ENCODE data around the gene TAF12.
"Not testable (repeated sequence)": the region's sequence is repeated elsewhere in the genome, so short reads cannot be mapped to it uniquely, and the experiment has no call there.

Gene TAF12

GRCh38 chr1:28642847-28643635 is at the start of gene TAF12:
Gene TAF12 (minus strand): TSS chr1:28643067. CDS start chr1:28622081, 20,986 bp downstream.
- DNase-seq (ENCODE audit: low read depth): peak; percentile 91

- not testable (repeated sequence) for DNase-seq (ENCODE audit: low read depth)
Measured at GRCh38 chr1:28691627-28692026, 48.8 kb upstream of the TAF12 start.

GRCh38 chr1:28684937-28685336 is 42.1 kb upstream of the TAF12 start:
- no peak for DNase-seq (ENCODE audit: low read depth)

- DNase-seq (ENCODE audit: low read depth): no peak
Measured at GRCh38 chr1:28682840-28683239, 40.0 kb upstream of the TAF12 start.

- no peak for DNase-seq (ENCODE audit: low read depth)
Measured at GRCh38 chr1:28680151-28680550, 37.3 kb upstream of the TAF12 start.

- no peak for DNase-seq (ENCODE audit: low read depth)
Measured at GRCh38 chr1:28675924-28676257, 33.0 kb upstream of the TAF12 start.

- not testable (repeated sequence) for DNase-seq (ENCODE audit: low read depth)
Measured at GRCh38 chr1:28672971-28673370, 30.1 kb upstream of the TAF12 start.

GRCh38 chr1:28671254-28671780 is 28.4 kb upstream of the TAF12 start:
- DNase-seq (ENCODE audit: low read depth): no peak

- DNase-seq (ENCODE audit: low read depth): no peak
Measured at GRCh38 chr1:28668956-28669723, 26.3 kb upstream of the TAF12 start.

- peak; percentile 67 for DNase-seq (ENCODE audit: low read depth)
Measured at GRCh38 chr1:28668191-28668955, 25.5 kb upstream of the TAF12 start, which contains the start of gene GMEB1. Gene GMEB1 (plus strand): TSS chr1:28668784. CDS start chr1:28683613, 14,829 bp downstream.

GRCh38 chr1:28666806-28667205 is 23.9 kb upstream of the TAF12 start:
- DNase-seq (ENCODE audit: low read depth): no peak

GRCh38 chr1:28663871-28664470 is 21.1 kb upstream of the TAF12 start:
- no peak for DNase-seq (ENCODE audit: low read depth)

- no peak for DNase-seq (ENCODE audit: low read depth)
Measured at GRCh38 chr1:28656335-28656734, 13.5 kb upstream of the TAF12 start.

GRCh38 chr1:28655448-28656311 is 12.8 kb upstream of the TAF12 start:
- DNase-seq (ENCODE audit: low read depth): not testable (repeated sequence)

GRCh38 chr1:28653870-28654269 is 11.0 kb upstream of the TAF12 start:
- not testable (repeated sequence) for DNase-seq (ENCODE audit: low read depth)

- DNase-seq (ENCODE audit: low read depth): not testable (repeated sequence)
Measured at GRCh38 chr1:28653063-28653462, 10.2 kb upstream of the TAF12 start.

- peak; percentile 97 for DNase-seq (ENCODE audit: low read depth)
Measured at GRCh38 chr1:28648474-28649198, 5.8 kb upstream of the TAF12 start, which contains the start of gene RNU11. Gene RNU11 (plus strand): TSS chr1:28648600.

GRCh38 chr1:28648008-28648473 is 5.2 kb upstream of the TAF12 start:
- peak; percentile 90 for DNase-seq (ENCODE audit: low read depth)

GRCh38 chr1:28646040-28646439 is 3.2 kb upstream of the TAF12 start:
- no peak for DNase-seq (ENCODE audit: low read depth)

GRCh38 chr1:28645406-28645805 is 2.5 kb upstream of the TAF12 start:
- not testable (repeated sequence) for DNase-seq (ENCODE audit: low read depth)
